ENCODE results near the gene WDR36.

GRCh38 chr5:111074244-111074643 lies 17.9 kb upstream of the WDR36 start:
- TF ChIP-seq CTCF (IDR thresholded peaks at IDR 0.05) = no peak
- no peak for TF ChIP-seq POLR2A (IDR thresholded peaks at IDR 0.05)
- TF ChIP-seq POLR2AphosphoS5 (IDR thresholded peaks at IDR 0.05) = no peak

Measured in prostate gland (tissue), 2 donors.